Measurements from ENCODE around the gene ACTR6. TPM values are rescaled to one million over a fixed set of nuclear protein-coding genes. Genes with fewer than 3 reads are reported as not detected.

ACTR6 gene
- total and polyA plus RNA-seq, 10 of the 15 experiments (the other 5 are each of a cell fraction or from before 2014, with no cell fraction given) = 17.4 to 62.4 (median 40.5) TPM

GRCh38 chr12:100187068-100187467 lies 13.5 kb upstream of the ACTR6 start:
- Histone ChIP-seq H3K4me1 (ENCODE audit: control insufficient read depth, insufficient read depth, low read length) (peaks cover 21% of the 10 kb centered on the region), H3K9me3 (replicated peaks; ENCODE audit: control insufficient read depth, insufficient read depth, low read length) (no peaks in the 10 kb centered on the region; the same call in 2 of the 3 replicates), H3K79me2 (ENCODE audit: control insufficient read depth, insufficient read depth, low read length) (no peaks in the 10 kb centered on the region; the same call in 1 of the 2 replicates), H3K4me3 (no peak overlapping the region), H3K36me3 (ENCODE audit: control insufficient read depth in 2 of 2, insufficient read depth in 2 of 2, low read length in 1 of 2) (peaks cover 0 to 4% of the 10 kb centered on the region in 2 experiments; a peak in 1 of 4 replicates), H3K27ac (ENCODE audit: control insufficient read depth, insufficient read depth) (no peak overlapping the region), H3K9ac (ENCODE audit: control insufficient read depth, insufficient read depth, low read length) (no peak overlapping the region), H3K4me2 (ENCODE audit: control insufficient read depth, insufficient read depth) (no peak overlapping the region), H2AFZ (ENCODE audit: control insufficient read depth, low read depth, low read length) (no peak overlapping the region), H3K27me3 (replicated peaks in 1 of 2; ENCODE audit: control insufficient read depth in 2 of 2, insufficient read depth in 2 of 2, low read length in 1 of 2) (no peaks in the 10 kb centered on the region), H4K20me1 (ENCODE audit: control insufficient read depth, insufficient read depth) (no peaks in the 10 kb centered on the region)
- in situ Hi-C loops (cut with MboI) = no loop called here
- RAD21 ChIA-PET (ENCODE audit: unreplicated experiment) = no interaction called here
- SMC1A ChIA-PET (ENCODE audit: uncharacterized antibody, unreplicated experiment) = interaction anchor here (1.1 kb wide), 1 partner anchor 84 kb away, joined by 3 read pairs; no protein-coding TSS in a partner anchor
- CTCF ChIA-PET = interaction anchor here (1.2 kb wide), 1 partner anchor 9 kb away, joined by 3 read pairs; no protein-coding TSS in a partner anchor
- BruUV-seq (replicated peaks) = no TSS peak
- ATAC-seq (no peak), DNase-seq (ENCODE audit: low read depth, low spot score) (no peak), FAIRE-seq (no peak)
- intact Hi-C loops (cut with micrococcal nuclease; ENCODE audit: unreplicated experiment) = no loop called here
- TF ChIP-seq ZBED1 (IDR thresholded peaks at IDR 0.05; ENCODE audit: borderline replicate concordance) (no peak), MXI1 (IDR thresholded peaks at IDR 0.05; ENCODE audit: low read depth, low read length) (no peak), CREB1 (IDR thresholded peaks at IDR 0.05; ENCODE audit: low read depth) (no peak), IKZF2 (IDR thresholded peaks at IDR 0.05) (no peak), HDAC6 (IDR thresholded peaks at IDR 0.05; ENCODE audit: unreplicated experiment) (no peak), MTA2 (IDR thresholded peaks at IDR 0.05; ENCODE audit: low read depth) (no peak), PKNOX1 (IDR thresholded peaks at IDR 0.05) (no peak), ESRRA (IDR thresholded peaks at IDR 0.05; ENCODE audit: low read length) (no peak), RBBP5 (conservative IDR thresholded peaks at IDR 0.05) (no peak), CBX3 (IDR thresholded peaks at IDR 0.05; ENCODE audit: borderline replicate concordance, low read depth) (no peak), EP300 (IDR thresholded peaks at IDR 0.05; ENCODE audit: borderline replicate concordance in 1 of 2, control insufficient read depth in 1 of 2, low read depth in 2 of 2, low read length in 2 of 2) (no peak), RAD51 (IDR thresholded peaks at IDR 0.05) (no peak), SMAD1 (IDR thresholded peaks at IDR 0.05; ENCODE audit: low read depth, partially characterized antibody) (no peak), NRF1 (conservative IDR thresholded peaks at IDR 0.05; ENCODE audit: low read depth, low read length) (no peak), RELB (IDR thresholded peaks at IDR 0.05; ENCODE audit: low read depth) (no peak), RCOR1 (conservative IDR thresholded peaks at IDR 0.05; ENCODE audit: low read depth, low read length) (no peak), CEBPB (IDR thresholded peaks at IDR 0.05; ENCODE audit: borderline replicate concordance in 1 of 2, low read depth in 2 of 2, low read length in 2 of 2) (no peak), SKIL (IDR thresholded peaks at IDR 0.05; ENCODE audit: low read depth, poor library complexity, severe bottlenecking) (no peak)
- POLR2A ChIA-PET = no interaction called here
- WGBS (ENCODE audit: insufficient coverage, insufficient replicate concordance, low lambda C conversion rate, missing lambda C conversion rate) = 83% methylated on average over 5 of the region's 5 CpGs

Measured in GM12878 (cell line).